Measurements from ENCODE around the gene NEDD8. TPM values are rescaled to one million over a fixed set of nuclear protein-coding genes. Genes with fewer than 3 reads are reported as not detected.

The NEDD8 gene
- 312 TPM for polyA plus RNA-seq (2013, experiment 1 of 2)
- 307 TPM for polyA plus RNA-seq (2013, experiment 2 of 2)

DNA sequence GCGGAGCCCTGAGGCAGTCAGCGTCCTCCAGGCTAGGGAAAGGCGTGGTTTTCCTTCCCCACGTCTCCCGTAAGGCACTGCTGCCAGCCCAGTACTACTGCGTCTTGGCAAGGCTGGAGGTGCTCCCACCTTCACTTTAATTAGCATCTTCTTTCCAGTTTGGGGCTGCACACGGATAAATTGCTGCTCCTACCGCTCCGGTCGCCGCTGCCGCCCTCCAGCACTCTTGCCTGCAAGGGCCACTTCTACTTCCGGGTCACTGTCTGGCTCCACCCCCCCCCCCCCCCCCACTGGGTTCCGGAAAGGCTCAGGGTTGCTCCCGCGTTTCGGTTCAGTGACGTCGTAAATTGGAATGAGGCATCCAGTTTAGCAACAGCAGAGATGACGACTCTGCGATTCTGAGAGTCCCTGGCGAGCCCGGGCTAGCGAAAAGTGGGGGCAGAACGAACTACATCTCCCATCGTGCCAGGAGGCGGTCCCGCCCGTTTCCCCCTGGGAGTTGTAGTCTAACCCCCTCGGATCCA is at the start of gene NEDD8:
Gene NEDD8 (minus strand): TSS at position 247 of the 524 bp plus-strand sequence. CDS start 100 bp downstream, at position 147.
- peaks cover 14 to 49% of the 10 kb centered on the region in 2 donors for H3K36me3 ChIP-seq (replicated peaks in 1 of 2; ENCODE audit: control insufficient read depth in 2 of 2, insufficient read depth in 2 of 2, low read length in 2 of 2)

DNA sequence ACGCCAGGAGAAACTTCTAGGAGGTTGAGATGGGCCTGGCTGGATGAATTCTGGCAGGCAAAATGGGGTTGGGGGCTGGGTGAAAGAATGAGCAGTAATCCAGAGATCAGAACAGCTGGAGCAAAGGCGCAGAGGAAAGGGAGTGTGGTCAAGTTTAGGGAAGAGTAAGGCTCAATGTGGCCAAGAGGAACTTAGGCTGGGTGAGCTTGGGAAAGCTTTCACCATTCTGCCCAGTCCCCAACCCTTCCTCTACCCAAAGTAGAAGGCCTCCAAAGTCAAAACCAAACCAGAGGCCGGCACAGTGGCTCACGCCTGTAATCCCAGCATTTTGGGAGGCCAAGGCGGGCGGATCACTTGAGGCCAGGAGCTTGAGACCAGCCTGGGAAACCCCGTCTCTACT is 49.5 kb upstream of the NEDD8 start:
- Histone ChIP-seq H3K36me3 (replicated peaks in 1 of 2; ENCODE audit: control insufficient read depth in 2 of 2, insufficient read depth in 2 of 2, low read length in 2 of 2) (no peaks in the 10 kb centered on the region), H3K27ac (replicated peaks; ENCODE audit: low read length) (no peak overlapping the region), H2BK12ac (ENCODE audit: low read length) (no peak overlapping the region), H3K79me1 (ENCODE audit: low read depth, low read length) (no peaks in the 10 kb centered on the region), H3K23ac (ENCODE audit: low read depth, low read length, poor library complexity) (no peak overlapping the region), H2BK5ac (ENCODE audit: low read length) (no peak overlapping the region), H3K4me1 (ENCODE audit: control insufficient read depth in 2 of 2, insufficient read depth in 1 of 2, low read depth in 1 of 2, low read length in 2 of 2) (peaks cover 0 to 3% of the 10 kb centered on the region in 2 donors), H3K9ac (ENCODE audit: low read depth, low read length, poor library complexity) (no peak overlapping the region), H4K91ac (ENCODE audit: low read depth, low read length, poor library complexity) (no peak overlapping the region), H2AFZ (ENCODE audit: low read length) (no peak overlapping the region), H2BK15ac (ENCODE audit: low read length) (no peak overlapping the region), H3K18ac (ENCODE audit: low read length) (no peak overlapping the region), H2BK120ac (ENCODE audit: low read depth, low read length) (no peak overlapping the region), H4K8ac (ENCODE audit: low read depth, low read length) (no peak overlapping the region), H3K14ac (ENCODE audit: low read length) (no peak overlapping the region), H3K4me2 (ENCODE audit: insufficient read depth, low read length, poor library complexity, severe bottlenecking) (no peak overlapping the region), H3K9me3 (replicated peaks in 1 of 2; ENCODE audit: control insufficient read depth in 2 of 2, insufficient read depth in 1 of 2, low read depth in 1 of 2, low read length in 2 of 2) (no peaks in the 10 kb centered on the region), H3K27me3 (ENCODE audit: control insufficient read depth in 3 of 3, insufficient read depth in 3 of 3, low read depth in 1 of 3, low read length in 3 of 3) (no peaks in the 10 kb centered on the region), H3K4ac (ENCODE audit: low read length) (no peak overlapping the region), H2AK5ac (ENCODE audit: low read depth, low read length) (no peak overlapping the region), H3K4me3 (ENCODE audit: low read length in 2 of 2) (no peak overlapping the region)
- no peak for DNase-seq (ENCODE audit: low spot score)
- no CpG with 5 or more reads among the region's 7 CpGs for WGBS, 2 donors (ENCODE audit: extremely low coverage in 2 of 2, insufficient read length in 2 of 2, insufficient replicate concordance in 1 of 2)

More for the DNA sequence above, at the start of gene NEDD8:
- Histone ChIP-seq H3K9ac (ENCODE audit: low read depth, low read length, poor library complexity) (peak within 1 kb of the TSS; percentile 92), H2BK5ac (ENCODE audit: low read length) (peak within 1 kb of the TSS; percentile 14), H3K4ac (ENCODE audit: low read length) (no peak within 1 kb of the TSS), H3K4me1 (ENCODE audit: control insufficient read depth in 2 of 2, insufficient read depth in 1 of 2, low read depth in 1 of 2, low read length in 2 of 2) (peaks cover 9 to 11% of the 10 kb centered on the region in 2 donors), H2AFZ (ENCODE audit: low read length) (peak within 1 kb of the TSS; percentile 99), H3K27ac (replicated peaks; ENCODE audit: low read length) (peak within 1 kb of the TSS; percentile 94), H3K14ac (ENCODE audit: low read length) (peak within 1 kb of the TSS; percentile 87), H4K91ac (ENCODE audit: low read depth, low read length, poor library complexity) (no peak within 1 kb of the TSS), H3K18ac (ENCODE audit: low read length) (peak within 1 kb of the TSS; percentile 99), H3K27me3 (ENCODE audit: control insufficient read depth in 3 of 3, insufficient read depth in 3 of 3, low read depth in 1 of 3, low read length in 3 of 3) (no peaks in the 10 kb centered on the region), H2BK12ac (ENCODE audit: low read length) (no peak within 1 kb of the TSS), H4K8ac (ENCODE audit: low read depth, low read length) (no peak within 1 kb of the TSS), H3K4me3 (ENCODE audit: low read length in 2 of 2) (peak within 1 kb of the TSS; percentile 86 to 87), H3K9me3 (replicated peaks in 1 of 2; ENCODE audit: control insufficient read depth in 2 of 2, insufficient read depth in 1 of 2, low read depth in 1 of 2, low read length in 2 of 2) (no peaks in the 10 kb centered on the region), H3K79me1 (ENCODE audit: low read depth, low read length) (peaks cover 5% of the 10 kb centered on the region), H2BK120ac (ENCODE audit: low read depth, low read length) (no peak within 1 kb of the TSS), H2AK5ac (ENCODE audit: low read depth, low read length) (peak within 1 kb of the TSS; percentile 12), H2BK15ac (ENCODE audit: low read length) (peak within 1 kb of the TSS; percentile 35), H3K4me2 (ENCODE audit: insufficient read depth, low read length, poor library complexity, severe bottlenecking) (peak within 1 kb of the TSS; percentile 90), H3K23ac (ENCODE audit: low read depth, low read length, poor library complexity) (peak within 1 kb of the TSS; percentile 8)
- DNase-seq (ENCODE audit: low spot score), result peak; percentile 82
- no CpG with 5 or more reads among the region's 30 CpGs for WGBS, 2 donors (ENCODE audit: extremely low coverage in 2 of 2, insufficient read length in 2 of 2, insufficient replicate concordance in 1 of 2)

DNA sequence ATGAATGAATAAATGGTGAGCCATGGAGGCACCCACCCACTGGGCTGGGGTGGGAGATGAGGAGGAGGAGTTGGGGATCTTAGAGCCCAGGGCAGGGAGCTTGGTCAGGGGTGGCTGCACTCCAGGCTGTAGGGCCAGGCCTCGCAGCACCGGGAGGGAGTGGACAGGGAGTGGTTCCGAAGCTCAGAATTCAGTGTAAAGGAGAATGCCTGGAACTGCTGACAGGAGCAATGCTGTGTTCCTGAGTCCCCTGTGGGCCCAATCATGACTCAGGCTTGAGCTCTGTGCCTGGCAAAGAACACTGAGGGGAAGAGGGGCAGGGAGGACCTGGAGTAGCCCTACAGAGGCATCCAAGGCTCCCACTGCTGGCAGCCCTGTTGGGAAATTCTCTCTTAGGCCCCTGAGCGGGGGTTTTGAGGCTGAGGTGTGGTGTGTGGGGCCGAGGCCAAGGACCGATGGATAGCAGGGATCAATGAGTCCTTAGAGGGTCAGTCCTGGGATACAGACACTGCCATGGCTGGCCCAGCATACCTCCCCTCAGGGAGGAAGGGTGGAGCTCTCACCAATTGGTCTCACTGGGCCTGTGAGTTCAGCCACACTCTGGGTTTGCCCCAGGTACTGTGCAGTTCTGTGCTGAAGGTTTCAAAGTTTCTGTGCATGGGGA is 48.8 kb upstream of the NEDD8 start:
- Histone ChIP-seq H4K91ac (ENCODE audit: low read depth, low read length, poor library complexity) (no peak overlapping the region), H2BK12ac (ENCODE audit: low read length) (no peak overlapping the region), H4K8ac (ENCODE audit: low read depth, low read length) (no peak overlapping the region), H2AK5ac (ENCODE audit: low read depth, low read length) (peak overlapping the region; percentile 33), H3K27me3 (ENCODE audit: control insufficient read depth in 3 of 3, insufficient read depth in 3 of 3, low read depth in 1 of 3, low read length in 3 of 3) (no peaks in the 10 kb centered on the region), H3K18ac (ENCODE audit: low read length) (no peak overlapping the region), H3K36me3 (replicated peaks in 1 of 2; ENCODE audit: control insufficient read depth in 2 of 2, insufficient read depth in 2 of 2, low read length in 2 of 2) (no peaks in the 10 kb centered on the region), H3K4me3 (ENCODE audit: low read length in 2 of 2) (no peak overlapping the region), H2BK120ac (ENCODE audit: low read depth, low read length) (no peak overlapping the region), H3K9ac (ENCODE audit: low read depth, low read length, poor library complexity) (peak overlapping the region; percentile 15), H3K23ac (ENCODE audit: low read depth, low read length, poor library complexity) (no peak overlapping the region), H2AFZ (ENCODE audit: low read length) (no peak overlapping the region), H3K4me2 (ENCODE audit: insufficient read depth, low read length, poor library complexity, severe bottlenecking) (no peak overlapping the region), H3K79me1 (ENCODE audit: low read depth, low read length) (no peaks in the 10 kb centered on the region), H3K4me1 (ENCODE audit: control insufficient read depth in 2 of 2, insufficient read depth in 1 of 2, low read depth in 1 of 2, low read length in 2 of 2) (peaks cover 0 to 3% of the 10 kb centered on the region in 2 donors), H3K27ac (replicated peaks; ENCODE audit: low read length) (no peak overlapping the region), H3K4ac (ENCODE audit: low read length) (no peak overlapping the region), H3K14ac (ENCODE audit: low read length) (no peak overlapping the region), H2BK5ac (ENCODE audit: low read length) (no peak overlapping the region), H3K9me3 (replicated peaks in 1 of 2; ENCODE audit: control insufficient read depth in 2 of 2, insufficient read depth in 1 of 2, low read depth in 1 of 2, low read length in 2 of 2) (no peaks in the 10 kb centered on the region), H2BK15ac (ENCODE audit: low read length) (no peak overlapping the region)
- no peak for DNase-seq (ENCODE audit: low spot score)
- no CpG with 5 or more reads among the region's 6 CpGs for WGBS, 2 donors (ENCODE audit: extremely low coverage in 2 of 2, insufficient read length in 2 of 2, insufficient replicate concordance in 1 of 2)

DNA sequence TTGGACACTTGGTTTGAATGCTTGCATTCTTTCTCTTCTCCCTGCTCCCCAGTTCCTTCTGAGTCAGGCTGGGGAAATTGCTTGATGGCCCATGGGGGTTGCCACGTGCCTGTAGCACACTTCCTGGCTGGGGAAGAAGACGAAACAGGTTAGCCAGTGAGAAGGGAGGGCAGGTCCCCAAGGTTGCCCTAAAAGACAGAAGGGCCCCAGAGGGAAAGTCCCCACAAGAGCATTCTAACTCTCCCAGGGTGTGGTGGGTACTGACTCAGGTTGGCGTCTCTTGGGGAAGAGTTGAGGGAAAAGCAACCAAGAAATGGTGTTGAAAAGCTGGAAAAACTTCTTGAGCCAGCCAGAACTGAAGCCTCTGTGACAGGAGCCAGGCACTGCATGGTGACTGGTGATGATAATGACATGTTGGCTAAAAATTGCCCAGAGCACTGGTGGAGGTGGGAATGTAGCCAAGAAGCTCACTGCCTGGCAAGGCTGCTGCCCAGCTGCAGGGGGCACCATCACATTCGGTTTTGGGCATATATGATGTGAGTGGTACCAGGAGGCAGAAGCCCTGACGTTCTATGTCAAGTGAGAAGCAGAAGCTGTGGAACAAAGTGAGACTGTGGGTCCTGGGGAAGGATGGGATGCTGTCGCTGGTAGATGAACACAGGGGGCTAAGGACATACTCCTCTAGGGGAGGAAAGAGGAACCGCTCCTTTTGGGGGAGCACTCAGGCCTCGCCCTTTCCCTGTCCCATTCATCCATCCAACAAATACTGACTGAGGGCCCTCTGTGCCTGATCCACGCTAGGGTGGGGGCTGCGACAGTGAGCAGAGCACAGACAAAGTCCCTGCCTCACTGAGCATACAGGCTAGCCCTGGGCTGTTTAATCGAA is 47.4 kb upstream of the NEDD8 start:
- Histone ChIP-seq H3K23ac (ENCODE audit: low read depth, low read length, poor library complexity) (no peak overlapping the region), H3K36me3 (replicated peaks in 1 of 2; ENCODE audit: control insufficient read depth in 2 of 2, insufficient read depth in 2 of 2, low read length in 2 of 2) (no peaks in the 10 kb centered on the region), H2BK15ac (ENCODE audit: low read length) (no peak overlapping the region), H3K27ac (replicated peaks; ENCODE audit: low read length) (no peak overlapping the region), H3K27me3 (ENCODE audit: control insufficient read depth in 3 of 3, insufficient read depth in 3 of 3, low read depth in 1 of 3, low read length in 3 of 3) (no peaks in the 10 kb centered on the region), H4K91ac (ENCODE audit: low read depth, low read length, poor library complexity) (no peak overlapping the region), H4K8ac (ENCODE audit: low read depth, low read length) (no peak overlapping the region), H2BK5ac (ENCODE audit: low read length) (no peak overlapping the region), H3K4me2 (ENCODE audit: insufficient read depth, low read length, poor library complexity, severe bottlenecking) (no peak overlapping the region), H3K18ac (ENCODE audit: low read length) (no peak overlapping the region), H2AFZ (ENCODE audit: low read length) (no peak overlapping the region), H3K4me1 (ENCODE audit: control insufficient read depth in 2 of 2, insufficient read depth in 1 of 2, low read depth in 1 of 2, low read length in 2 of 2) (no peaks in the 10 kb centered on the region), H3K9me3 (replicated peaks in 1 of 2; ENCODE audit: control insufficient read depth in 2 of 2, insufficient read depth in 1 of 2, low read depth in 1 of 2, low read length in 2 of 2) (no peaks in the 10 kb centered on the region), H2BK12ac (ENCODE audit: low read length) (no peak overlapping the region), H3K4ac (ENCODE audit: low read length) (no peak overlapping the region), H2AK5ac (ENCODE audit: low read depth, low read length) (no peak overlapping the region), H3K4me3 (ENCODE audit: low read length in 2 of 2) (no peak overlapping the region), H3K79me1 (ENCODE audit: low read depth, low read length) (no peaks in the 10 kb centered on the region), H3K14ac (ENCODE audit: low read length) (no peak overlapping the region), H2BK120ac (ENCODE audit: low read depth, low read length) (no peak overlapping the region), H3K9ac (ENCODE audit: low read depth, low read length, poor library complexity) (peak overlapping the region; percentile 22)
- no peak for DNase-seq (ENCODE audit: low spot score)
- no CpG with 5 or more reads among the region's 11 CpGs for WGBS, 2 donors (ENCODE audit: extremely low coverage in 2 of 2, insufficient read length in 2 of 2, insufficient replicate concordance in 1 of 2)
